ENCODE results near the gene VPS37D. TPM values are rescaled to one million over a fixed set of nuclear protein-coding genes. Genes with fewer than 3 reads are reported as not detected.
A peak's percentile ranks its signal among the peaks of the same experiment; 100 is the strongest.

The VPS37D gene
- total and polyA plus RNA-seq, 10 of the 15 experiments (the other 5 are each of a cell fraction or from before 2014, with no cell fraction given): 0.10 to 0.45 (median 0.16) TPM; not detected in 6

DNA sequence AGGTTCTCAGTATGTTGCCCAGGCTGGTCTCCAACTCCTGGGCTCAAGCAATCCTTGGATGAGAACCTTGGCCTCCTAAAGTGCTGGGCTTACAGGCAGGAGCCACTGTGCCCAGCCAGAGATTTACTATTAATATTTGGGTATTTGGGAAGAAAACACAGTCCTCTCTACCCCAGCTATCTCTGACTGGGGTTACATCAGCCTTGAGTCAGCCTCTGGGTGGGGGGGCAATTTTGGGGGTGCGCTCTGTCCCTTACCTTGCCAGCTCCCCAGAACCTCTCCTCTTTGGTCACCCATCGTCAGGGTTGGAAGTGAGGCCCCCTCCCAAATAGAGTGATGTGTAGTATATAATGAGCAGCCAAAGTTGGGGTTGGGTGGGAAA lies 45.1 kb upstream of the VPS37D start (continued):
- TF ChIP-seq ATF2 (IDR thresholded peaks at IDR 0.05; ENCODE audit: low read length) (no peak), BACH1 (IDR thresholded peaks at IDR 0.05; ENCODE audit: borderline replicate concordance) (no peak), CBX3 (IDR thresholded peaks at IDR 0.05; ENCODE audit: borderline replicate concordance, low read depth) (no peak), NFYB (IDR thresholded peaks at IDR 0.05; ENCODE audit: insufficient read depth, low read depth, low read length) (no peak)
- TF ChIP-seq, protein P1, sequence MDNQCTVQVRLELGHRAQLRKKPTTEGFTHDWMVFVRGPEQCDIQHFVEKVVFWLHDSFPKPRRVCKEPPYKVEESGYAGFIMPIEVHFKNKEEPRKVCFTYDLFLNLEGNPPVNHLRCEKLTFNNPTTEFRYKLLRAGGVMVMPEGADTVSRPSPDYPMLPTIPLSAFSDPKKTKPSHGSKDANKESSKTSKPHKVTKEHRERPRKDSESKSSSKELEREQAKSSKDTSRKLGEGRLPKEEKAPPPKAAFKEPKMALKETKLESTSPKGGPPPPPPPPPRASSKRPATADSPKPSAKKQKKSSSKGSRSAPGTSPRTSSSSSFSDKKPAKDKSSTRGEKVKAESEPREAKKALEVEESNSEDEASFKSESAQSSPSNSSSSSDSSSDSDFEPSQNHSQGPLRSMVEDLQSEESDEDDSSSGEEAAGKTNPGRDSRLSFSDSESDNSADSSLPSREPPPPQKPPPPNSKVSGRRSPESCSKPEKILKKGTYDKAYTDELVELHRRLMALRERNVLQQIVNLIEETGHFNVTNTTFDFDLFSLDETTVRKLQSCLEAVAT (IDR thresholded peaks at IDR 0.05): no peak

- WGBS (ENCODE audit: insufficient coverage, insufficient replicate concordance, low lambda C conversion rate, missing lambda C conversion rate): 9% methylated on average over 50 of the region's 58 CpGs
- in situ Hi-C loops (cut with MboI) (no loop called here), intact Hi-C loops (cut with micrococcal nuclease; ENCODE audit: unreplicated experiment) (no loop called here)
- Histone ChIP-seq H3K4me3 (no peak overlapping the region), H3K4me2 (ENCODE audit: control insufficient read depth, insufficient read depth) (no peak overlapping the region), H3K36me3 (ENCODE audit: control insufficient read depth in 2 of 2, insufficient read depth in 2 of 2, low read length in 1 of 2) (no peaks in the 10 kb centered on the region), H3K27me3 (replicated peaks in 1 of 2; ENCODE audit: control insufficient read depth in 2 of 2, insufficient read depth in 2 of 2, low read length in 1 of 2) (peaks cover 0 to 6% of the 10 kb centered on the region in 2 experiments; a peak in 2 of 4 replicates), H4K20me1 (ENCODE audit: control insufficient read depth, insufficient read depth) (no peaks in the 10 kb centered on the region), H3K79me2 (ENCODE audit: control insufficient read depth, insufficient read depth, low read length) (no peaks in the 10 kb centered on the region), H2AFZ (ENCODE audit: control insufficient read depth, low read depth, low read length) (no peak overlapping the region), H3K9me3 (replicated peaks; ENCODE audit: control insufficient read depth, insufficient read depth, low read length) (no peaks in the 10 kb centered on the region), H3K4me1 (ENCODE audit: control insufficient read depth, insufficient read depth, low read length) (no peaks in the 10 kb centered on the region), H3K27ac (ENCODE audit: control insufficient read depth, insufficient read depth) (no peak overlapping the region), H3K9ac (ENCODE audit: control insufficient read depth, insufficient read depth, low read length) (no peak overlapping the region)
- SMC1A ChIA-PET (ENCODE audit: uncharacterized antibody, unreplicated experiment): no interaction called here
- FAIRE-seq (no peak), ATAC-seq (no peak; the same call in 2 of the 3 replicates), DNase-seq (ENCODE audit: low read depth, low spot score) (no peak)
- RAD21 ChIA-PET (ENCODE audit: unreplicated experiment): no interaction called here
- TF ChIP-seq SUZ12 (IDR thresholded peaks at IDR 0.05; ENCODE audit: unreplicated experiment) (peak; percentile 35), GABPA (IDR thresholded peaks at IDR 0.05; ENCODE audit: low read depth) (no peak)
- BruUV-seq (replicated peaks): no TSS peak
- POLR2A ChIA-PET: no interaction called here
- CTCF ChIA-PET: no interaction called here
These were observed 44.5 kb upstream of the VPS37D start for GRCh38 chr7:73622909-73623797.

Data from GM12878 (cell line).